H1 (cell line): Measurements from ENCODE around the gene OPN5. TPM values are rescaled to one million over a fixed set of nuclear protein-coding genes. Genes with fewer than 3 reads are reported as not detected.

Source experiments
- CTCF ChIA-PET: fragments of 300-600 bp; sonication (Branson Sonifier 250); formaldehyde crosslinking; loops from one replicate; lab custom pipeline; 2021; ENCODE audit not compliant: partially characterized antibody; lab: Charles Lee
- POLR2A ChIA-PET: fragments of 300-600 bp; sonication (Branson Sonifier 250); formaldehyde crosslinking; loops from one replicate; lab custom pipeline; 2021; ENCODE audit warnings: inconsistent platforms; ENCODE audit not compliant: partially characterized antibody; lab: Charles Lee
- DNase-seq, 2 experiments: peaks; one replicate each; pipeline versions ENCODE4 v3.0.0 to v3.0.0-alpha.2; 2010 to 2022; ENCODE audit warnings: low spot score in 2 of 2, low read depth in 1 of 2, mixed read lengths in 1 of 2
- FAIRE-seq: peaks from 2 replicates; lab custom pipeline; 2011; peaks lifted over from hg19 to GRCh38; lab: Jason Lieb, UNC
- H2AFZ ChIP-seq: 2 replicates; pipeline ENCODE4 v1.8.1; 2012; ENCODE audit warnings: low read length, inconsistent platforms
- H2AK5ac ChIP-seq: 2 replicates; pipeline ENCODE4 v1.6.1; 2013; ENCODE audit warnings: low read depth, low read length
- H2BK120ac ChIP-seq: replicated peaks from 2 replicates; pipeline ENCODE3; 2013; ENCODE audit warnings: low read depth, low read length, inconsistent platforms
- H2BK12ac ChIP-seq: 2 replicates; pipeline ENCODE4 v1.6.1; 2013; ENCODE audit warnings: low read depth, low read length
- H2BK15ac ChIP-seq: 2 replicates; pipeline ENCODE4 v1.6.1; 2013; ENCODE audit warnings: low read length
- H2BK20ac ChIP-seq: 2 replicates; pipeline ENCODE4 v1.6.1; 2013; ENCODE audit warnings: low read length
- H2BK5ac ChIP-seq: 2 replicates; pipeline ENCODE4 v1.6.1; 2013; ENCODE audit warnings: low read depth, low read length
- H3K14ac ChIP-seq: 2 replicates; pipeline ENCODE4 v1.6.1; 2013; ENCODE audit warnings: inconsistent platforms; ENCODE audit not compliant: insufficient read length
- H3K18ac ChIP-seq: 2 replicates; pipeline ENCODE4 v1.6.1; 2013; ENCODE audit warnings: low read length; ENCODE audit errors: extremely low read depth
- H3K23ac ChIP-seq: 2 replicates; pipeline ENCODE4 v1.6.1; 2013; ENCODE audit warnings: inconsistent platforms; ENCODE audit not compliant: insufficient read length
- H3K23me2 ChIP-seq: 2 replicates; pipeline ENCODE4 v1.6.1; 2013; ENCODE audit warnings: low read depth, low read length
- H3K27ac ChIP-seq: 2 replicates; pipeline ENCODE4 v1.6.1; 2011; ENCODE audit warnings: low read depth, low read length, inconsistent platforms
- H3K27me3 ChIP-seq, 4 experiments: replicated peaks in 1 of 4; 1 replicate in 1 of 4; 2 replicates in 3 of 4; pipeline versions ENCODE4 v1.6.1 to v1.8.1; 2011 to 2013; ENCODE audit warnings: low read length in 3 of 4, mild to moderate bottlenecking in 3 of 4, inconsistent platforms in 2 of 4, mixed read lengths in 2 of 4, moderate library complexity in 1 of 4; ENCODE audit not compliant: control insufficient read depth in 3 of 4, insufficient read depth in 3 of 4; ENCODE audit errors: extremely low read depth in 1 of 4
- H3K36me3 ChIP-seq, 4 experiments: 2 replicates each; pipeline versions ENCODE4 v1.6.1 to v1.8.1; 2011 to 2013; ENCODE audit warnings: mild to moderate bottlenecking in 4 of 4, low read length in 3 of 4, moderate library complexity in 2 of 4, control low read depth in 1 of 4, inconsistent platforms in 1 of 4; ENCODE audit not compliant: insufficient read depth in 4 of 4, control insufficient read depth in 2 of 4
- H3K4ac ChIP-seq: replicated peaks from 2 replicates; pipeline ENCODE3; 2013; ENCODE audit warnings: low read length, low read depth, mixed read lengths, inconsistent platforms; ENCODE audit not compliant: insufficient read length
- H3K4me1 ChIP-seq, 4 experiments: replicated peaks in 1 of 4; 1 replicate in 1 of 4; 2 replicates in 3 of 4; pipeline versions ENCODE4 v1.6.1 to v1.8.1; 2011 to 2013; ENCODE audit warnings: low read length in 3 of 4, inconsistent platforms in 2 of 4, mixed read lengths in 1 of 4; ENCODE audit not compliant: insufficient read depth in 4 of 4, control insufficient read depth in 3 of 4
- H3K4me2 ChIP-seq, 2 experiments: 2 replicates each; pipeline versions ENCODE4 v1.6.1 to v1.8.1; 2011 to 2013; ENCODE audit warnings: low read depth in 2 of 2, low read length in 2 of 2, control low read depth in 1 of 2, inconsistent platforms in 1 of 2, mild to moderate bottlenecking in 1 of 2; ENCODE audit not compliant: insufficient read depth in 1 of 2
- H3K4me3 ChIP-seq, 4 experiments: fragments of 200-600, 300-600 bp in 1 of 4; sonication (generic), shearing (Covaris generic), sonication (Bioruptor Twin) in 1 of 4; 2 replicates each; pipeline versions ENCODE4 v1.5.1 to v1.8.1; 2011 to 2016; ENCODE audit warnings: low read length in 4 of 4, low read depth in 3 of 4, control low read depth in 2 of 4, inconsistent platforms in 2 of 4, mild to moderate bottlenecking in 2 of 4, mixed read lengths in 1 of 4, moderate library complexity in 1 of 4; ENCODE audit not compliant: insufficient read depth in 2 of 4; ENCODE audit errors: extremely low read depth in 1 of 4
- H3K56ac ChIP-seq: replicated peaks from 2 replicates; pipeline ENCODE3; 2013; ENCODE audit warnings: low read depth, mild to moderate bottlenecking, mixed read lengths, low read length, inconsistent platforms; ENCODE audit not compliant: insufficient read length
- H3K79me1 ChIP-seq: 2 replicates; pipeline ENCODE4 v1.6.1; 2013; ENCODE audit warnings: low read depth, low read length, control low read depth
- H3K79me2 ChIP-seq, 2 experiments: 2 replicates each; pipeline versions ENCODE4 v1.6.1 to v1.8.1; 2012 to 2013; ENCODE audit warnings: low read length in 2 of 2, mild to moderate bottlenecking in 2 of 2, inconsistent platforms in 1 of 2; ENCODE audit not compliant: insufficient read depth in 2 of 2, control insufficient read depth in 1 of 2
- H3K9ac ChIP-seq, 4 experiments: replicated peaks in 1 of 4; 1 replicate in 1 of 4; 2 replicates in 3 of 4; pipeline versions ENCODE4 v1.6.1 to v1.8.1; 2011 to 2013; ENCODE audit warnings: low read depth in 3 of 4, low read length in 3 of 4, control low read depth in 2 of 4, mild to moderate bottlenecking in 2 of 4, moderate library complexity in 2 of 4, inconsistent platforms in 1 of 4; ENCODE audit errors: extremely low read depth in 1 of 4
- H3K9me3 ChIP-seq, 2 experiments: 2 replicates each; pipeline versions ENCODE4 v1.6.1 to v1.8.1; 2012 to 2013; ENCODE audit warnings: mild to moderate bottlenecking in 2 of 2, moderate library complexity in 2 of 2, control low read depth in 1 of 2, inconsistent platforms in 1 of 2, low read depth in 1 of 2, low read length in 1 of 2, mixed read lengths in 1 of 2; ENCODE audit not compliant: insufficient read depth in 2 of 2
- H4K20me1 ChIP-seq, 2 experiments: replicated peaks in 1 of 2; 2 replicates each; pipeline versions ENCODE3 to v1.8.1; 2011 to 2013; ENCODE audit warnings: inconsistent platforms in 2 of 2, low read length in 2 of 2, mild to moderate bottlenecking in 1 of 2; ENCODE audit not compliant: insufficient read depth in 2 of 2, control insufficient read depth in 1 of 2
- H4K5ac ChIP-seq: 2 replicates; pipeline ENCODE4 v1.6.1; 2013; ENCODE audit warnings: low read length, low read depth, mixed read lengths, inconsistent platforms; ENCODE audit not compliant: insufficient read length
- H4K8ac ChIP-seq: 2 replicates; pipeline ENCODE4 v1.8.0; 2013; ENCODE audit warnings: mild to moderate bottlenecking, moderate library complexity, low read length, inconsistent platforms; ENCODE audit not compliant: insufficient read depth; ENCODE audit errors: extremely low read depth
- H4K91ac ChIP-seq: replicated peaks from 2 replicates; pipeline ENCODE3; 2013; ENCODE audit warnings: low read length, mixed read lengths, inconsistent platforms; ENCODE audit not compliant: insufficient read length
- BACH1 ChIP-seq: IDR thresholded peaks from 2 replicates; pipeline ENCODE4 v1.6.1; 2012; ENCODE audit warnings: low read length, improper control_type of control experiment
- EZH2 ChIP-seq: fragments of 200-600 bp; sonication (generic); IDR thresholded peaks from 2 replicates; pipeline ENCODE4 v1.7.1; 2012; ENCODE audit warnings: low read depth, mild to moderate bottlenecking, moderate library complexity, low read length, inconsistent platforms; ENCODE audit not compliant: severe bottlenecking
- NANOG ChIP-seq: IDR thresholded peaks from 2 replicates; pipeline ENCODE4 v1.6.1; 2011; ENCODE audit warnings: low read length, low read depth, mild to moderate bottlenecking, inconsistent platforms; ENCODE audit not compliant: insufficient read depth, poor library complexity, severe bottlenecking
- PHF8 ChIP-seq: fragments of 200-600 bp; sonication (generic); conservative IDR thresholded peaks from 2 replicates; pipeline ENCODE4 v1.7.1; 2012; ENCODE audit warnings: low read depth, mild to moderate bottlenecking, inconsistent platforms, low read length, moderate library complexity
- RAD21 ChIP-seq, 2 experiments: IDR thresholded peaks in 1 of 2; conservative IDR thresholded peaks in 1 of 2; 2 replicates each; pipeline ENCODE4 v1.6.1; 2011; ENCODE audit warnings: low read depth in 2 of 2, low read length in 2 of 2, improper control_type of control experiment in 1 of 2, inconsistent platforms in 1 of 2, mild to moderate bottlenecking in 1 of 2, moderate library complexity in 1 of 2
- RFX5 ChIP-seq: IDR thresholded peaks from 2 replicates; pipeline ENCODE4 v1.6.1; 2011; ENCODE audit warnings: low read depth, low read length, improper control_type of control experiment, borderline replicate concordance
- SIX5 ChIP-seq: IDR thresholded peaks from 2 replicates; pipeline ENCODE4 v1.6.1; 2011; ENCODE audit warnings: mild to moderate bottlenecking, low read depth, low read length
- SP1 ChIP-seq: IDR thresholded peaks from 2 replicates; pipeline ENCODE4 v1.6.1; 2011; ENCODE audit warnings: low read depth, low read length
- TAF1 ChIP-seq: IDR thresholded peaks from 2 replicates; pipeline ENCODE4 v1.6.1; 2011; ENCODE audit warnings: mild to moderate bottlenecking, low read depth, low read length
- WGBS, 2 experiments: shearing (Covaris generic) in 1 of 2; methylation state at CpG; one replicate each; pipeline versions ENCODE4 v1.1.6 to v1.1.7; 2013 to 2015; ENCODE audit warnings: low lambda C conversion rate in 2 of 2, mixed read lengths in 2 of 2, inconsistent platforms in 1 of 2, low coverage in 1 of 2, missing lambda C conversion rate in 1 of 2; ENCODE audit not compliant: insufficient replicate concordance in 2 of 2, insufficient coverage in 1 of 2, insufficient read length in 1 of 2; ENCODE audit errors: extremely low coverage in 1 of 2, missing lambda C conversion rate in 1 of 2; 5-methylcytosine and 5-hydroxymethylcytosine counted together
- polyA plus RNA-seq, 7 experiments: library from polyadenylated mRNA; depleted of rRNA in 3 of 7; stranded (reverse) in 5 of 7; unstranded in 2 of 7; fragments of >200 nt in 5 of 7; fragments of 200-250 nt in 2 of 7; gene quantifications; 1 replicate in 5 of 7; 2 replicates in 1 of 7; 4 replicates in 1 of 7; pipeline versions ENCODE4 v1.2.1 to v1.2.3, GENCODE V29; 2011 to 2013; ENCODE audit warnings: missing spikeins in 2 of 7, mixed read lengths in 2 of 7
- total RNA-seq: library from RNA; stranded (reverse); fragmentation: NEBNext Ultra II Directional; extraction: Animal tissue kit (Norgen Biotek cat#: 25700); gene quantifications from 2 replicates; pipeline ENCODE4 v1.2.1, GENCODE V29; 2021
- TF ChIP-seq, protein P1 (sequence below): IDR thresholded peaks from 2 replicates; pipeline ENCODE4 v1.6.1; 2012; ENCODE audit warnings: inconsistent platforms
- TF ChIP-seq, protein P2 (sequence below): IDR thresholded peaks from 2 replicates; pipeline ENCODE4 v1.6.1; 2012; ENCODE audit warnings: low read length, inconsistent platforms

The OPN5 gene
- total and polyA plus RNA-seq, 2 of the 8 experiments (the other 6 are each of a cell fraction or from before 2014, with no cell fraction given) = not detected

DNA sequence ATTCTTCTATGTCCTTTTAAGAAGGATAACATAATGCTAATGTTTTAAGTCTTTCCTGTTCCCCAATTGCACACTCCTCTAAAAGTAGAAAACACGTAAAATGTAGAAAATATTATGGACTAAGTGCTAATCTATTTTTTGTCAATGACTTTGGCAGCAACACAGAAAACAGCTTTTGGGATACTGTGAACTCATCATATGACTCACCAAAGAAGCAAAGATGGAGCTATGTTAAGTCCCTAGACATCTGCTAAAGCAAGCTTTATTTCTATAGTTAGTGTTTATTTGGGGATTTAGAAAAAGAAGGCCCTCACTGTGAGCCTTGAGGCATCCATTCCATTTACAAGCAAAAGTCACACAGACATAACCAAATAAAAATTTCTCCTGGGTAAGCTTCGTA is 23.0 kb downstream of the OPN5 start:
- H2BK20ac ChIP-seq = no peak overlapping the region
- H3K79me1 ChIP-seq = no peaks in the 10 kb centered on the region
- H3K27me3 ChIP-seq = peaks cover 0 to 1% (median 0%) of the 10 kb centered on the region in 4 experiments; a peak in 1 of 7 replicates
- no peaks in the 10 kb centered on the region for H3K36me3 ChIP-seq
- no peak overlapping the region for H3K4me2 ChIP-seq
- H2BK5ac ChIP-seq = no peak overlapping the region
- H2AK5ac ChIP-seq = no peak overlapping the region
- DNase-seq (no peak), FAIRE-seq (no peak)
- H3K9me3 ChIP-seq = no peaks in the 10 kb centered on the region
- no peak overlapping the region for H3K9ac ChIP-seq
- H3K14ac ChIP-seq = no peak overlapping the region
- no peak overlapping the region for H4K91ac ChIP-seq
- H3K4me3 ChIP-seq = no peak overlapping the region
- ChIA-PET CTCF (no interaction called here), POLR2A (no interaction called here)
- H4K5ac ChIP-seq = no peak overlapping the region
- no peak overlapping the region for H3K4ac ChIP-seq
- H3K18ac ChIP-seq = no peak overlapping the region
- no peaks in the 10 kb centered on the region for H3K4me1 ChIP-seq
- H3K23me2 ChIP-seq = no peaks in the 10 kb centered on the region
- H3K23ac ChIP-seq = no peak overlapping the region
- H3K27ac ChIP-seq = no peak overlapping the region
- no peaks in the 10 kb centered on the region for H4K20me1 ChIP-seq
- no peak overlapping the region for H2BK15ac ChIP-seq
- H2AFZ ChIP-seq = no peak overlapping the region
- no peak overlapping the region for H3K56ac ChIP-seq
- no peaks in the 10 kb centered on the region for H3K79me2 ChIP-seq
- H4K8ac ChIP-seq = no peak overlapping the region
- WGBS, 2 experiments = 84% methylated on average over 2 of the region's 2 CpGs; no CpG with 5 or more reads in 1 of the 2 experiments
- H2BK120ac ChIP-seq = no peak overlapping the region
- no peak overlapping the region for H2BK12ac ChIP-seq
- no peak for TF ChIP-seq NANOG
- no peak for TF ChIP-seq EZH2
- no peak for TF ChIP-seq RFX5
- no peak for TF ChIP-seq SP1
- TF ChIP-seq RAD21 (IDR thresholded peaks at IDR 0.05 in 1 of 2, conservative IDR thresholded peaks at IDR 0.05 in 1 of 2; ENCODE audit: low read depth in 2 of 2, low read length in 2 of 2) = no peak
- TF ChIP-seq SIX5 = no peak
- TF ChIP-seq, protein P1, sequence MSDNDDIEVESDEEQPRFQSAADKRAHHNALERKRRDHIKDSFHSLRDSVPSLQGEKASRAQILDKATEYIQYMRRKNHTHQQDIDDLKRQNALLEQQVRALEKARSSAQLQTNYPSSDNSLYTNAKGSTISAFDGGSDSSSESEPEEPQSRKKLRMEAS = no peak
- no peak for TF ChIP-seq TAF1
- no peak for TF ChIP-seq PHF8
- no peak for TF ChIP-seq BACH1
- TF ChIP-seq, protein P2, sequence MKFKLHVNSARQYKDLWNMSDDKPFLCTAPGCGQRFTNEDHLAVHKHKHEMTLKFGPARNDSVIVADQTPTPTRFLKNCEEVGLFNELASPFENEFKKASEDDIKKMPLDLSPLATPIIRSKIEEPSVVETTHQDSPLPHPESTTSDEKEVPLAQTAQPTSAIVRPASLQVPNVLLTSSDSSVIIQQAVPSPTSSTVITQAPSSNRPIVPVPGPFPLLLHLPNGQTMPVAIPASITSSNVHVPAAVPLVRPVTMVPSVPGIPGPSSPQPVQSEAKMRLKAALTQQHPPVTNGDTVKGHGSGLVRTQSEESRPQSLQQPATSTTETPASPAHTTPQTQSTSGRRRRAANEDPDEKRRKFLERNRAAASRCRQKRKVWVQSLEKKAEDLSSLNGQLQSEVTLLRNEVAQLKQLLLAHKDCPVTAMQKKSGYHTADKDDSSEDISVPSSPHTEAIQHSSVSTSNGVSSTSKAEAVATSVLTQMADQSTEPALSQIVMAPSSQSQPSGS = no peak
